Measurements from ENCODE around the gene PAPPA2.

- no peak for TF ChIP-seq CTCF (IDR thresholded peaks at IDR 0.05)
- no peak for TF ChIP-seq POLR2A (IDR thresholded peaks at IDR 0.05)
- no peak for TF ChIP-seq POLR2AphosphoS5 (IDR thresholded peaks at IDR 0.05)
These were observed 230.2 kb downstream of the PAPPA2 start for GRCh38 chr1:176692988-176693696.
